GM12873 (cell line): ENCODE results near the gene CNGA3.

ENCODE experiments used
- CTCF ChIP-seq: IDR thresholded peaks from 2 replicates; pipeline ENCODE4 v1.5.1; 2012; ENCODE audit warnings: low read depth, mild to moderate bottlenecking, moderate library complexity, low read length, control low read depth; ENCODE audit not compliant: insufficient read depth; ENCODE audit errors: missing control alignments

CNGA3 gene

GRCh38 chr2:98372579-98372978 is 26.3 kb downstream of the CNGA3 start:
- no peak for TF ChIP-seq CTCF

GRCh38 chr2:98374286-98374685 is 28.0 kb downstream of the CNGA3 start:
- TF ChIP-seq CTCF, result no peak

GRCh38 chr2:98374958-98375570 is 28.8 kb downstream of the CNGA3 start:
- TF ChIP-seq CTCF, result no peak

- no peak for TF ChIP-seq CTCF
These were observed 30.1 kb downstream of the CNGA3 start for GRCh38 chr2:98376301-98376910.

GRCh38 chr2:98376996-98377395 is 30.7 kb downstream of the CNGA3 start:
- no peak for TF ChIP-seq CTCF

GRCh38 chr2:98377544-98377943 is 31.3 kb downstream of the CNGA3 start:
- no peak for TF ChIP-seq CTCF

GRCh38 chr2:98378196-98378595 is 31.9 kb downstream of the CNGA3 start:
- no peak for TF ChIP-seq CTCF

GRCh38 chr2:98378901-98379300 is 32.6 kb downstream of the CNGA3 start:
- TF ChIP-seq CTCF, result no peak
